K562 (cell line): ENCODE measurements around the gene OCRL. TPM values are rescaled to one million over a fixed set of nuclear protein-coding genes. Genes with fewer than 3 reads are reported as not detected.

Experiments used
- ATAC-seq: fragments of 200-7000 bp; cut with Tn5 transposase; 3 replicates; pipeline ENCODE4 v1.9.1; 2020; ENCODE audit warnings: moderate library complexity
- BruUV-seq: library from RNA; stranded (reverse); fragments of 400-500 nt; replicated peaks from 2 replicates; lab custom pipeline; 2021; lab: Mats Ljungman, UMichigan
- CTCF ChIA-PET: fragments of 300-600 bp; formaldehyde crosslinking; extraction: SDS; loops from one replicate; lab custom pipeline; 2021; ENCODE audit warnings: low intra/inter-chr PET ratio; lab: Yijun Ruan, JAX
- POLR2A ChIA-PET: fragments of 300-600, 350-650 bp; sonication (Branson Sonifier 250); formaldehyde crosslinking; extraction: SDS; loops from one replicate; lab custom pipeline; 2021; ENCODE audit warnings: antibody characterized with exemption, inconsistent platforms; lab: Yijun Ruan, JAX
- DNase-seq, 4 experiments: peaks; one replicate each; pipeline versions ENCODE4 v3.0.0 to v3.0.0-alpha.2; 2011 to 2018; ENCODE audit warnings: low spot score in 3 of 4, mixed read lengths in 3 of 4; ENCODE audit errors: extremely low read depth in 1 of 4
- FAIRE-seq: peaks from 2 replicates; lab custom pipeline; 2011; peaks lifted over from hg19 to GRCh38; lab: Jason Lieb, UNC
- H2AFZ ChIP-seq: 2 replicates; pipeline ENCODE4 v1.6.0; 2011; ENCODE audit warnings: low read depth, low read length, control low read depth, inconsistent platforms
- H3K27ac ChIP-seq: fragments of 200-600 bp; 3 replicates; pipeline ENCODE4 v1.8.0; 2011; ENCODE audit warnings: low read depth, mild to moderate bottlenecking, control low read depth, inconsistent platforms, low read length, moderate library complexity, mixed read lengths; ENCODE audit errors: extremely low read depth
- H3K27me3 ChIP-seq, 2 experiments: fragments of 300-600 bp in 1 of 2; 2 replicates in 1 of 2; 3 replicates in 1 of 2; pipeline versions ENCODE4 v1.6.0 to v1.8.0; 2011; ENCODE audit warnings: inconsistent platforms in 2 of 2, low read length in 2 of 2, mild to moderate bottlenecking in 1 of 2, mixed read lengths in 1 of 2, moderate library complexity in 1 of 2; ENCODE audit not compliant: control insufficient read depth in 2 of 2, insufficient read depth in 2 of 2
- H3K36me3 ChIP-seq: fragments of 300-600 bp; 3 replicates; pipeline ENCODE4 v1.8.0; 2011; ENCODE audit warnings: mild to moderate bottlenecking, low read length, inconsistent platforms; ENCODE audit not compliant: control insufficient read depth, insufficient read depth
- H3K4me1 ChIP-seq, 2 experiments: fragments of 200-600 bp in 1 of 2; replicated peaks in 1 of 2; 2 replicates in 1 of 2; 3 replicates in 1 of 2; pipeline versions ENCODE4 v1.5.1 to v1.8.0; 2011; ENCODE audit warnings: inconsistent platforms in 2 of 2, low read length in 2 of 2, mild to moderate bottlenecking in 1 of 2, mixed read lengths in 1 of 2, moderate library complexity in 1 of 2; ENCODE audit not compliant: control insufficient read depth in 2 of 2, insufficient read depth in 2 of 2
- H3K4me2 ChIP-seq: 2 replicates; pipeline ENCODE4 v1.6.1; 2011; ENCODE audit warnings: low read length, control low read depth, inconsistent platforms, mixed read lengths; ENCODE audit not compliant: insufficient read depth
- H3K4me3 ChIP-seq: fragments of 200-600 bp; sonication (generic), shearing (Covaris generic); 2 replicates; pipeline ENCODE4 v1.5.1; 2016; ENCODE audit warnings: control low read depth, inconsistent platforms
- H3K79me2 ChIP-seq: fragments of 200-600 bp; 3 replicates; pipeline ENCODE4 v1.8.0; 2011; ENCODE audit warnings: low read length, inconsistent platforms; ENCODE audit not compliant: control insufficient read depth, insufficient read depth
- H3K9ac ChIP-seq, 2 experiments: 2 replicates each; pipeline versions ENCODE4 v1.6.0 to v1.6.1; 2011; ENCODE audit warnings: low read depth in 2 of 2, low read length in 2 of 2, control low read depth in 1 of 2, inconsistent platforms in 1 of 2, mild to moderate bottlenecking in 1 of 2, mixed read lengths in 1 of 2; ENCODE audit not compliant: insufficient read depth in 1 of 2
- H3K9me1 ChIP-seq: one replicate; pipeline ENCODE4 v1.6.0; 2011; ENCODE audit warnings: inconsistent platforms, mild to moderate bottlenecking, low read length, moderate library complexity; ENCODE audit not compliant: control insufficient read depth, insufficient read depth
- H3K9me3 ChIP-seq: replicated peaks from 2 replicates; pipeline ENCODE4 v1.5.1; 2011; ENCODE audit warnings: low read depth, low read length, inconsistent platforms; ENCODE audit not compliant: control insufficient read depth, insufficient read depth
- H4K20me1 ChIP-seq: replicated peaks from 2 replicates; pipeline ENCODE4 v1.6.1; 2011; ENCODE audit warnings: low read length, inconsistent platforms, mixed read lengths; ENCODE audit not compliant: control insufficient read depth, insufficient read depth
- ESRRA ChIP-seq: fragments of 450-650 bp; IDR thresholded peaks from 2 replicates; pipeline ENCODE4 v1.6.1; 2014; ENCODE audit warnings: low read depth, mild to moderate bottlenecking, moderate library complexity, borderline replicate concordance
- NFIC ChIP-seq: fragments of 450-650 bp; IDR thresholded peaks from 2 replicates; pipeline ENCODE4 v1.6.1; 2017; ENCODE audit warnings: mild to moderate bottlenecking, inconsistent platforms
- SRSF7 ChIP-seq: fragments of 200-400 bp; formaldehyde crosslinking; optimal IDR thresholded peaks from 2 replicates; pipeline ENCODE3; 2017; ENCODE audit warnings: mild to moderate bottlenecking, low read depth, low read length
- WGBS: fragments of 100-300 bp; shearing (Covaris generic); methylation state at CpG from one replicate; pipeline ENCODE4 v1.1.6; 2016; ENCODE audit warnings: low coverage, mixed read lengths; ENCODE audit not compliant: insufficient coverage; ENCODE audit errors: missing lambda C conversion rate; 5-methylcytosine and 5-hydroxymethylcytosine counted together
- in situ Hi-C: fragments of 300-500 bp; cut with MboI; formaldehyde crosslinking; loops from 4 replicates; pipeline ENCODE4 v1.15.0; 2018; ENCODE audit warnings: inconsistent platforms, mixed read lengths
- intact Hi-C: fragments of 100-400 bp; cut with micrococcal nuclease; formaldehyde crosslinking; loops from 2 replicates; pipeline ENCODE4 v1.14.2; 2022
- polyA plus RNA-seq, 8 experiments: library from polyadenylated mRNA; depleted of rRNA in 4 of 8; stranded (reverse) in 5 of 8; unstranded in 3 of 8; fragments of >200 nt; fragmentation: Nextera tagmentation in 2 of 8; fragmentation: Illumina TruSeq in 1 of 8; extraction: Ambion mirVana in 2 of 8; extraction: Trizol in 1 of 8; gene quantifications; 2 replicates each; pipeline versions ENCODE4 v1.2.1 to v1.2.3, GENCODE V29; 2011 to 2014; ENCODE audit warnings: inconsistent platforms in 1 of 8, missing spikeins in 1 of 8
- small RNA-seq: library from RNA; depleted of rRNA; stranded (forward); fragments of <200 nt; gene quantifications from one replicate; pipeline ENCODE3, GENCODE V24; 2014
- total RNA-seq, 7 experiments: library from RNA; depleted of rRNA in 6 of 7; stranded (reverse); fragments of >200 nt in 6 of 7; fragmentation: Illumina TruSeq in 2 of 7; extraction: Trizol in 2 of 7; gene quantifications; 2 replicates each; pipeline versions ENCODE4 v1.2.1 to v1.2.3, GENCODE V29; 2011 to 2021; ENCODE audit warnings: low replicate concordance in 1 of 7

Gene OCRL
- total and polyA plus RNA-seq, 9 of the 15 experiments (the other 6 are each of a cell fraction or from before 2014, with no cell fraction given): 2.2 to 23.4 (median 11.9) TPM

- H3K27me3 ChIP-seq: peaks cover 0 to 19% of the 10 kb centered on the region in 2 experiments; a peak in 2 of 5 replicates
- FAIRE-seq (no peak), DNase-seq (peak in 1 of 4 experiments; percentile 26), ATAC-seq (no peak)
- H3K9me3 ChIP-seq: no peaks in the 10 kb centered on the region
- H3K9me1 ChIP-seq: no peaks in the 10 kb centered on the region
- POLR2A ChIA-PET: no interaction called here
- CTCF ChIA-PET: no interaction called here
- no peaks in the 10 kb centered on the region for H3K36me3 ChIP-seq
- no peak overlapping the region for H3K4me3 ChIP-seq
- TF ChIP-seq NFIC (peak; percentile 75), SRSF7 (no peak), ESRRA (0 out of 2 replicates have a peak, but pooled peaks have one; percentile 16)
- no peaks in the 10 kb centered on the region for H4K20me1 ChIP-seq
- H3K4me2 ChIP-seq: no peak overlapping the region
- H2AFZ ChIP-seq: no peak overlapping the region
- WGBS: 4% methylated on average over 3 of the region's 3 CpGs
- no peak overlapping the region for H3K9ac ChIP-seq
- intact Hi-C loops: no loop called here
- in situ Hi-C loops: no loop called here
- H3K27ac ChIP-seq: no peak overlapping the region
- BruUV-seq: no TSS peak
- H3K4me1 ChIP-seq: peaks cover 4 to 10% of the 10 kb centered on the region in 2 experiments; a peak in 3 of 5 replicates
- H3K79me2 ChIP-seq: no peaks in the 10 kb centered on the region
Measured at GRCh38 chrX:129641941-129642340, 101.9 kb downstream of the OCRL start.

Small RNA genes lying within 50 kb of the gene (small RNA-seq; reads per million reads assigned to genes)
- not detected for gene RF01169

Other genes starting within 250 kb of the OCRL start
- gene SMARCA1, start 16.8 kb upstream of the OCRL start, total RNA-seq (2014; rRNA removed): 1.1 and 1.7 TPM in 2 replicates
- gene SMARCA1, start 16.8 kb upstream of the OCRL start, total RNA-seq (2014; rRNA removed; fragmentation: Illumina TruSeq; extraction: Trizol): 2.0 and 2.6 TPM in 2 replicates
- 3.0 and 3.1 TPM in 2 replicates for gene SMARCA1, start 16.8 kb upstream of the OCRL start, total RNA-seq (2015; rRNA removed; fragmentation: Illumina TruSeq; extraction: Trizol)
- 1.7 TPM in 2 replicates for gene SMARCA1, start 16.8 kb upstream of the OCRL start, total RNA-seq (2021)
- gene SMARCA1, start 16.8 kb upstream of the OCRL start, polyA plus RNA-seq (2011; rRNA removed): 0.68 and 2.9 TPM in 2 replicates
- gene SMARCA1, start 16.8 kb upstream of the OCRL start, polyA plus RNA-seq (2014; fragmentation: Illumina TruSeq; extraction: Trizol): 1.8 and 2.4 TPM in 2 replicates
- gene SMARCA1, start 16.8 kb upstream of the OCRL start, polyA plus RNA-seq (2014; fragmentation: Nextera tagmentation; extraction: Ambion mirVana): under 1 TPM; 0.42 to 0.52 TPM
- gene SMARCA1, start 16.8 kb upstream of the OCRL start, polyA plus RNA-seq (2014; rRNA removed): 1.8 and 2.0 TPM in 2 replicates
- gene APLN, start 114.7 kb downstream of the OCRL start, total RNA-seq (2014; rRNA removed): not detected in 2 replicates
- gene APLN, start 114.7 kb downstream of the OCRL start, total RNA-seq (2014; rRNA removed; fragmentation: Illumina TruSeq; extraction: Trizol): not detected in 2 replicates
- 0.08 TPM in 1 of 2 replicates, not detected in the other for gene APLN, start 114.7 kb downstream of the OCRL start, total RNA-seq (2015; rRNA removed; fragmentation: Illumina TruSeq; extraction: Trizol)
- 0.04 TPM in 1 of 2 replicates, not detected in the other for gene APLN, start 114.7 kb downstream of the OCRL start, total RNA-seq (2021)
- gene APLN, start 114.7 kb downstream of the OCRL start, polyA plus RNA-seq (2011; rRNA removed): not detected in 2 replicates
- 0.06 TPM in 1 of 2 replicates, not detected in the other for gene APLN, start 114.7 kb downstream of the OCRL start, polyA plus RNA-seq (2014; fragmentation: Illumina TruSeq; extraction: Trizol)
- gene APLN, start 114.7 kb downstream of the OCRL start, polyA plus RNA-seq (2014; fragmentation: Nextera tagmentation; extraction: Ambion mirVana): not detected
- gene APLN, start 114.7 kb downstream of the OCRL start, polyA plus RNA-seq (2014; rRNA removed): 0.04 TPM in 1 of 2 replicates, not detected in the other
- not detected in 2 replicates for gene XPNPEP2, start 198.7 kb downstream of the OCRL start, total RNA-seq (2014; rRNA removed)
- not detected in 2 replicates for gene XPNPEP2, start 198.7 kb downstream of the OCRL start, total RNA-seq (2014; rRNA removed; fragmentation: Illumina TruSeq; extraction: Trizol)
- not detected in 2 replicates for gene XPNPEP2, start 198.7 kb downstream of the OCRL start, total RNA-seq (2015; rRNA removed; fragmentation: Illumina TruSeq; extraction: Trizol)
- gene XPNPEP2, start 198.7 kb downstream of the OCRL start, total RNA-seq (2021): 0.04 TPM in 1 of 2 replicates, not detected in the other
- 0.01 TPM in 1 of 2 replicates, not detected in the other for gene XPNPEP2, start 198.7 kb downstream of the OCRL start, polyA plus RNA-seq (2011; rRNA removed)
- gene XPNPEP2, start 198.7 kb downstream of the OCRL start, polyA plus RNA-seq (2014; fragmentation: Illumina TruSeq; extraction: Trizol): 0.13 TPM in 1 of 2 replicates, not detected in the other
- gene XPNPEP2, start 198.7 kb downstream of the OCRL start, polyA plus RNA-seq (2014; fragmentation: Nextera tagmentation; extraction: Ambion mirVana): under 1 TPM in 1 of 2 experiments, not detected in 1; 0.03 TPM
- gene XPNPEP2, start 198.7 kb downstream of the OCRL start, polyA plus RNA-seq (2014; rRNA removed): 0.19 TPM in 1 of 2 replicates, not detected in the other
- 0.08 and 0.14 TPM in 2 replicates for gene SASH3, start 239.7 kb downstream of the OCRL start, total RNA-seq (2014; rRNA removed)
- 0.06 and 0.07 TPM in 2 replicates for gene SASH3, start 239.7 kb downstream of the OCRL start, total RNA-seq (2014; rRNA removed; fragmentation: Illumina TruSeq; extraction: Trizol)
- 0.72 and 1.1 TPM in 2 replicates for gene SASH3, start 239.7 kb downstream of the OCRL start, total RNA-seq (2015; rRNA removed; fragmentation: Illumina TruSeq; extraction: Trizol)
- 0.34 and 0.35 TPM in 2 replicates for gene SASH3, start 239.7 kb downstream of the OCRL start, total RNA-seq (2021)
- gene SASH3, start 239.7 kb downstream of the OCRL start, polyA plus RNA-seq (2011; rRNA removed): 0.06 and 0.08 TPM in 2 replicates
- 0.10 and 0.14 TPM in 2 replicates for gene SASH3, start 239.7 kb downstream of the OCRL start, polyA plus RNA-seq (2014; fragmentation: Illumina TruSeq; extraction: Trizol)
- gene SASH3, start 239.7 kb downstream of the OCRL start, polyA plus RNA-seq (2014; fragmentation: Nextera tagmentation; extraction: Ambion mirVana): under 1 TPM; 0.03 to 0.06 TPM
- gene SASH3, start 239.7 kb downstream of the OCRL start, polyA plus RNA-seq (2014; rRNA removed): 0.08 and 0.13 TPM in 2 replicates